Endodermal cell (in vitro differentiated cells): Measurements from ENCODE around the gene CEND1. TPM values are rescaled to one million over a fixed set of nuclear protein-coding genes. Genes with fewer than 3 reads are reported as not detected.

Source experiments
- DNase-seq: peaks from one replicate; pipeline ENCODE4 v3.0.0-alpha.2; 2017
- H3K27ac ChIP-seq: 2 replicates; pipeline ENCODE4 v1.5.1; 2013; ENCODE audit warnings: mild to moderate bottlenecking, low read depth, low read length, moderate library complexity
- H3K27me3 ChIP-seq: 2 replicates; pipeline ENCODE4 v1.6.1; 2013; ENCODE audit warnings: mild to moderate bottlenecking, low read length, moderate library complexity; ENCODE audit not compliant: insufficient read depth, control insufficient read depth, poor library complexity, severe bottlenecking
- H3K36me3 ChIP-seq: 2 replicates; pipeline ENCODE4 v1.7.0; 2013; ENCODE audit warnings: mild to moderate bottlenecking, low read length, moderate library complexity; ENCODE audit not compliant: control insufficient read depth, insufficient read depth
- H3K4me1 ChIP-seq: one replicate; pipeline ENCODE4 v1.7.0; 2013; ENCODE audit warnings: low read length; ENCODE audit not compliant: control insufficient read depth, insufficient read depth
- H3K4me3 ChIP-seq: 2 replicates; pipeline ENCODE4 v1.5.1; 2013; ENCODE audit warnings: mild to moderate bottlenecking, low read length, moderate library complexity
- H3K9ac ChIP-seq: 2 replicates; pipeline ENCODE4 v1.6.1; 2013; ENCODE audit warnings: mild to moderate bottlenecking, low read length, moderate library complexity; ENCODE audit not compliant: poor library complexity, severe bottlenecking; ENCODE audit errors: extremely low read depth
- H3K9me3 ChIP-seq: 2 replicates; pipeline ENCODE4 v1.6.1; 2013; ENCODE audit warnings: mild to moderate bottlenecking, low read length, moderate library complexity; ENCODE audit not compliant: control insufficient read depth
- H3K27ac Mint-ChIP-seq: 2 replicates; pipeline ENCODE4 v1.8.0; 2020; ENCODE audit warnings: mixed read lengths
- H3K27me3 Mint-ChIP-seq: 2 replicates; pipeline ENCODE4 v1.8.0; 2021; ENCODE audit warnings: mild to moderate bottlenecking, mixed read lengths; ENCODE audit not compliant: insufficient read depth
- H3K36me3 Mint-ChIP-seq: 2 replicates; pipeline ENCODE4 v1.8.0; 2020; ENCODE audit warnings: low read depth, mixed read lengths
- H3K4me1 Mint-ChIP-seq: 2 replicates; pipeline ENCODE4 v1.8.0; 2020; ENCODE audit warnings: mixed read lengths
- H3K4me3 Mint-ChIP-seq: 2 replicates; pipeline ENCODE4 v1.8.0; 2020; ENCODE audit warnings: mild to moderate bottlenecking, moderate library complexity, mixed read lengths
- H3K9me3 Mint-ChIP-seq: 2 replicates; pipeline ENCODE4 v1.8.0; 2020; ENCODE audit warnings: mild to moderate bottlenecking, mixed read lengths
- CTCF ChIP-seq: fragments of 200-600 bp; sonication (generic); conservative IDR thresholded peaks from 2 replicates; pipeline ENCODE4 v1.5.0; 2021; ENCODE audit warnings: antibody characterized with exemption, mild to moderate bottlenecking
- WGBS, 2 experiments: methylation state at CpG; one replicate each; pipeline versions ENCODE4 v1.1.5 to v1.1.7; 2013; ENCODE audit warnings: missing lambda C conversion rate in 2 of 2, mixed read lengths in 1 of 2; ENCODE audit not compliant: insufficient coverage in 1 of 2, insufficient read length in 1 of 2; 5-methylcytosine and 5-hydroxymethylcytosine counted together
- total RNA-seq, 2 donors: library from RNA; stranded (reverse); fragmentation: NEBNext Ultra II Directional in 1 of 2; extraction: Animal tissue kit (Norgen Biotek cat#: 25700) in 1 of 2; gene quantifications; 2 replicates in 1 of 2; 3 replicates in 1 of 2; pipeline ENCODE4 v1.2.1, GENCODE V29; 2021

The CEND1 gene
- total RNA-seq, 2 donors from 2014 or later, result not detected

- peaks cover 3% of the 10 kb centered on the region for H3K4me1 Mint-ChIP-seq
- DNase-seq, result no peak
- no peak overlapping the region for H3K4me3 Mint-ChIP-seq
Observed at GRCh38 chr11:801097-801780, 11.3 kb upstream of the CEND1 start.

GRCh38 chr11:800473-800872 is 10.6 kb upstream of the CEND1 start:
- Histone ChIP-seq H3K4me3 (no peak overlapping the region), H3K27ac (no peak overlapping the region), H3K27me3 (no peaks in the 10 kb centered on the region), H3K9me3 (no peaks in the 10 kb centered on the region), H3K36me3 (peaks cover 5% of the 10 kb centered on the region), H3K4me1 (peaks cover 4% of the 10 kb centered on the region), H3K9ac (no peak overlapping the region)
- H3K9me3 Mint-ChIP-seq, result no peaks in the 10 kb centered on the region
- WGBS, 2 experiments, result 98% methylated on average over 15 to 30 of the region's 30 CpGs
- peaks cover 4% of the 10 kb centered on the region for H3K4me1 Mint-ChIP-seq
- H3K27ac Mint-ChIP-seq, result no peak overlapping the region
- H3K27me3 Mint-ChIP-seq, result no peaks in the 10 kb centered on the region
- TF ChIP-seq CTCF, result no peak
- H3K4me3 Mint-ChIP-seq, result no peak overlapping the region
- DNase-seq, result no peak
- peaks cover 6% of the 10 kb centered on the region for H3K36me3 Mint-ChIP-seq

More at GRCh38 chr11:801097-801780, 11.3 kb upstream of the CEND1 start:
- H3K4me1 ChIP-seq, result no peaks in the 10 kb centered on the region
- TF ChIP-seq CTCF, result no peak
- no peak overlapping the region for H3K27ac ChIP-seq
- H3K9me3 ChIP-seq, result no peaks in the 10 kb centered on the region
- no peak overlapping the region for H3K9ac ChIP-seq
- 90 to 97% methylated on average over 9 to 20 of the region's 20 CpGs for WGBS, 2 experiments
- Mint-ChIP-seq H3K27me3 (no peaks in the 10 kb centered on the region), H3K36me3 (peaks cover 6% of the 10 kb centered on the region), H3K27ac (no peak overlapping the region), H3K9me3 (no peaks in the 10 kb centered on the region)
- peaks cover 5% of the 10 kb centered on the region for H3K36me3 ChIP-seq
- H3K27me3 ChIP-seq, result no peaks in the 10 kb centered on the region
- no peak overlapping the region for H3K4me3 ChIP-seq

- Histone ChIP-seq H3K9ac (no peak overlapping the region), H3K27ac (no peak overlapping the region), H3K27me3 (no peaks in the 10 kb centered on the region), H3K4me3 (no peak overlapping the region), H3K4me1 (peaks cover 4% of the 10 kb centered on the region), H3K36me3 (peaks cover 5% of the 10 kb centered on the region), H3K9me3 (no peaks in the 10 kb centered on the region)
- H3K27ac Mint-ChIP-seq, result no peak overlapping the region
- DNase-seq, result no peak
- H3K4me1 Mint-ChIP-seq, result peaks cover 4% of the 10 kb centered on the region
- WGBS, 2 experiments, result 95 to 96% methylated on average over 15 to 32 of the region's 32 CpGs
- peaks cover 6% of the 10 kb centered on the region for H3K36me3 Mint-ChIP-seq
- no peaks in the 10 kb centered on the region for H3K27me3 Mint-ChIP-seq
- TF ChIP-seq CTCF, result no peak
- no peaks in the 10 kb centered on the region for H3K9me3 Mint-ChIP-seq
- no peak overlapping the region for H3K4me3 Mint-ChIP-seq
Observed at GRCh38 chr11:799641-800316, 9.9 kb upstream of the CEND1 start.
